ENCODE data around the gene EPAS1. TPM values are rescaled to one million over a fixed set of nuclear protein-coding genes. Genes with fewer than 3 reads are reported as not detected.

Gene EPAS1
- total and polyA plus RNA-seq, 9 of the 15 experiments (the other 6 are each of a cell fraction or from before 2014, with no cell fraction given), result 0.25 to 11.2 (median 4.1) TPM

DNA sequence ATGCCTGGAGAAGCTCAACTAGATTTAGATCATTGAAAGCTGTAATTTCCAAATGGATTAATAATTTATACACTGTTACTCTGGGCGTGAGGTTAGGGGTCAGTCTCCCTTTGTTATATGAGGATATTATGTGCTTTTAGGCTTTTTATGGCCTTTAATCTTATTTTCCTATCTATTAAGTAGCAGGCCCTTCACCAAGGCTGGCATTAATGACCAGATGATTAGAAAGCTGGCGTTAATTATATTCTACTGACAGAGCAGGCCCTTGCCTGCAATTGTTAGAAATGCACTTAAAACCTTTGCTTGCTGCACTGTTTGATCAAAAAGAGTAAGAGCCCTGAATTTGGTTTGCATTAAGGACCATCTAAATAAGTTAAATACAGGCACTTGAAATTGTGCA lies 75.3 kb downstream of the EPAS1 start:
- 82% methylated on average over 2 of the region's 2 CpGs for WGBS (ENCODE audit: insufficient coverage, low coverage, missing lambda C conversion rate)
- H3K27ac ChIP-seq (ENCODE audit: extremely low read depth, low read depth, low read length), result no peak overlapping the region
- ChIA-PET POLR2A (no interaction called here), CTCF (ENCODE audit: low intra/inter-chr PET ratio) (no interaction called here)
- H3K9me3 ChIP-seq (replicated peaks; ENCODE audit: control insufficient read depth, insufficient read depth, low read depth, low read length), result no peaks in the 10 kb centered on the region
- in situ Hi-C loops (cut with MboI), result loop anchor here (10.0 kb wide), 1 partner anchor 358 kb away; no protein-coding TSS in a partner anchor
- ATAC-seq (no peak), FAIRE-seq (no peak), DNase-seq (ENCODE audit: extremely low read depth in 1 of 4, low spot score in 3 of 4) (no peak)
- H2AFZ ChIP-seq (ENCODE audit: low read depth, low read length), result no peak overlapping the region
- H3K9ac ChIP-seq (ENCODE audit: insufficient read depth in 1 of 2, low read depth in 2 of 2, low read length in 2 of 2), result no peak overlapping the region
- BruUV-seq (replicated peaks), result no TSS peak
- peaks cover 0 to 4% of the 10 kb centered on the region in 2 experiments; a peak in 2 of 5 replicates for H3K4me1 ChIP-seq (replicated peaks in 1 of 2; ENCODE audit: control insufficient read depth in 2 of 2, insufficient read depth in 2 of 2, low read length in 2 of 2)
- intact Hi-C loops (cut with micrococcal nuclease), result no loop called here
- no peak overlapping the region for H3K4me2 ChIP-seq (ENCODE audit: insufficient read depth, low read length)
- 0 out of 2 replicates have a peak, but pooled peaks cover 4% of the 10 kb centered on the region for H4K20me1 ChIP-seq (replicated peaks; ENCODE audit: control insufficient read depth, insufficient read depth, low read length)
- no peaks in the 10 kb centered on the region for H3K27me3 ChIP-seq (ENCODE audit: control insufficient read depth in 2 of 2, insufficient read depth in 2 of 2, low read length in 2 of 2)
- no peak overlapping the region for H3K4me3 ChIP-seq
- H3K79me2 ChIP-seq (ENCODE audit: control insufficient read depth, insufficient read depth, low read length), result no peaks in the 10 kb centered on the region
- H3K9me1 ChIP-seq (ENCODE audit: control insufficient read depth, insufficient read depth, low read length), result no peaks in the 10 kb centered on the region
- TF ChIP-seq RBM22 (IDR thresholded peaks at IDR 0.05; ENCODE audit: low read depth, low read length, poor library complexity, severe bottlenecking), result no peak
- peaks cover 3% of the 10 kb centered on the region; the same call in 1 of the 3 replicates for H3K36me3 ChIP-seq (ENCODE audit: control insufficient read depth, insufficient read depth, low read length)

DNA sequence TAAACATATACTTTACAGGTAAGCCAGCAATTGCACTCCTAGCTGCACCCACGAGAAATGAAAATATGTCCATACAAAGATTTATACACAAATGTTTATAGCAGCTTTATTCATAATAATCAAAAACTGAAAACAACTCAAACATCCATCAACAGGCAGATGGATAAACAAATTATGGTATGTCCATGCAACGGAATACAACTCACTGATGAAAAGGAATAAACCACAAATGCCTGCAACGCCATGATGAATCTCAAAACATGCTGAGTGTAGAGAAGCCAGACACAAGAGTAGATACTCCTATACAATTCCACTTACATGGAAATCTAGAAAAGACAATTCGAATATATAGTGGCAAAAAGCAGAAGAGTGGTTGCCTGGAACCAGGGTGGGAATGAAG lies 76.0 kb downstream of the EPAS1 start:
- Histone ChIP-seq H3K27ac (ENCODE audit: extremely low read depth, low read depth, low read length) (no peak overlapping the region), H4K20me1 (replicated peaks; ENCODE audit: control insufficient read depth, insufficient read depth, low read length) (0 out of 2 replicates have a peak, but pooled peaks cover 4% of the 10 kb centered on the region), H3K9ac (ENCODE audit: insufficient read depth in 1 of 2, low read depth in 2 of 2, low read length in 2 of 2) (no peak overlapping the region), H3K4me2 (ENCODE audit: insufficient read depth, low read length) (no peak overlapping the region), H3K9me3 (replicated peaks; ENCODE audit: control insufficient read depth, insufficient read depth, low read depth, low read length) (no peaks in the 10 kb centered on the region), H3K4me1 (replicated peaks in 1 of 2; ENCODE audit: control insufficient read depth in 2 of 2, insufficient read depth in 2 of 2, low read length in 2 of 2) (peaks cover 0 to 9% of the 10 kb centered on the region in 2 experiments; a peak in 2 of 5 replicates), H3K36me3 (ENCODE audit: control insufficient read depth, insufficient read depth, low read length) (peaks cover 5% of the 10 kb centered on the region; the same call in 1 of the 3 replicates), H2AFZ (ENCODE audit: low read depth, low read length) (no peak overlapping the region), H3K79me2 (ENCODE audit: control insufficient read depth, insufficient read depth, low read length) (no peaks in the 10 kb centered on the region), H3K9me1 (ENCODE audit: control insufficient read depth, insufficient read depth, low read length) (no peaks in the 10 kb centered on the region), H3K27me3 (ENCODE audit: control insufficient read depth in 2 of 2, insufficient read depth in 2 of 2, low read length in 2 of 2) (no peaks in the 10 kb centered on the region), H3K4me3 (no peak overlapping the region)
- intact Hi-C loops (cut with micrococcal nuclease), result no loop called here
- DNase-seq (ENCODE audit: extremely low read depth in 1 of 4, low spot score in 3 of 4), result no peak
- TF ChIP-seq ZNF146 (CRISPR knock-in tag; IDR thresholded peaks at IDR 0.05; ENCODE audit: unreplicated experiment) (peak; percentile 85), RBM25 (IDR thresholded peaks at IDR 0.05; ENCODE audit: low read depth, low read length, severe bottlenecking) (peak; percentile 17), KHSRP (IDR thresholded peaks at IDR 0.05) (no peak)
- WGBS (ENCODE audit: insufficient coverage, low coverage, missing lambda C conversion rate), result 66% methylated on average over 4 of the region's 4 CpGs
- CTCF ChIA-PET (ENCODE audit: low intra/inter-chr PET ratio), result no interaction called here
- no peak for ATAC-seq
- no TSS peak for BruUV-seq (replicated peaks)
- in situ Hi-C loops (cut with MboI), result loop anchor here (10.0 kb wide), 1 partner anchor 358 kb away; no protein-coding TSS in a partner anchor
- POLR2A ChIA-PET, result no interaction called here
- no peak for FAIRE-seq
